ENCODE results near the gene PI4KA.
A peak's percentile ranks its signal among the peaks of the same experiment; 100 is the strongest.
"Not testable (repeated sequence)": the region's sequence is repeated elsewhere in the genome, so short reads cannot be mapped to it uniquely, and the experiment has no call there.

The PI4KA gene

GRCh38 chr22:20858615-20859416, at the start of gene PI4KA, which contains the start of gene SNAP29:
Gene PI4KA (minus strand): TSS chr22:20858811. CDS start chr22:20858725, 86 bp downstream.
Gene SNAP29 (plus strand): TSS chr22:20859007. CDS start chr22:20859111, 104 bp downstream.
- peak; percentile 97 for DNase-seq

DNA sequence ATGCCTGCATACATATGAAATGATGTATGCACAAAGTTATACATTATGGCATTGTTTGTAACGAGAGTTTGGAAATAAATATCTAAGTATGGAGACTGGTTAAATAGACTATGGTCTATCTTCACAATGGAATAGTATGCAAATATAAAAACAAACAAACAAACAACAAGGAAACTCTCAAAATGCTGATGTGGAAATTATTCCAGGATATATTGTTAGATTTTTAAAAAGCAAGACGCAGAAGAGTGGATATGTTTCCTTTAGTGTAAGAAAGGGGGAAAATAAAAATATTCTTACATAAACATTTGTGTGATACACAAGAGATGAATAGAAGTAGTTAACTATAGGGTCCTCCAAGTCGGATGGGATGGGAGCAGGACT, 47.8 kb upstream of the PI4KA start:
- no peak for DNase-seq

- DNase-seq: peak; percentile 56
Measured at GRCh38 chr22:20905415-20906386, 47.1 kb upstream of the PI4KA start.

DNA sequence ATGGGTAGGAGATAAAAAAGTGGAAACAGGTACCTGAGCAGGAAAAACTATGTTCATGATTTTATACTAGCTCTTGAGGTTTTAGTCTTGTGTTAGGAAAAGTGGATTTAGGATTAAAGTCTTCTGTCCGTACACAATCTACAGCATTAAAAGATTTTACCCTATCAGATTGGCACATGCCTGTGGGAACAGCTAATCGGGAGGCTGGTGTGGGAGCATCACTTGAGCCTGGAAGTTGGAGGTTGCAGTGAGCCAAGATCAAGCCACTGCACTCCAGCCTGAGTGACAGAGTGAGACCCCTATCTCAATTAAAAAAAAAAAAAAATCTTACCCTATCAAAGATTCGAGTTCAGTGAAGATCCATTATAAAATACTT, 46.4 kb upstream of the PI4KA start:
- peak; percentile 21 for DNase-seq

- DNase-seq: no peak
Measured at GRCh38 chr22:20904008-20904979, 45.7 kb upstream of the PI4KA start.

- no peak for DNase-seq
Measured at GRCh38 chr22:20903093-20903492, 44.5 kb upstream of the PI4KA start.

GRCh38 chr22:20901093-20902033, 42.8 kb upstream of the PI4KA start:
- not testable (repeated sequence) for DNase-seq

- no peak for DNase-seq
Measured at GRCh38 chr22:20899827-20900423, 41.3 kb upstream of the PI4KA start.

GRCh38 chr22:20897737-20898136, 39.1 kb upstream of the PI4KA start:
- not testable (repeated sequence) for DNase-seq

DNA sequence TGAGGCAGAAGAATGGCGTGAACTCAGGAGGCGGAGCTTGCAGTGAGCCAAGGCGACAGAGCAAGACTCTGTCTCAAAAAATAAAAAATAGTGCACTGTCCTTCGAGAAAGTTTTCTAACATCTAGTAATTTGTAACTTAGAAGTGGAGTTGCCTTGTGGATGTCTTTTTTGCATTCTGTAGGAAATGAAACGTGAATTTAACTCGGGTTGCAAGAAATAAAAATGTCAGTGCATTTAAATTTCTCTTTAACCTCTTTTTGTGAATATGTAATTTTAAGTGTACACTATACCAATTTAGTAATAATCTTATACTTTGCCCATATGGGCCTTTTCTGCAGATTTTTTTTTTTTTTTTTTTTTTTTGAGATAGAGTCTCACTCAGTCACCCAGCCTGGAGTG, 32.4 kb upstream of the PI4KA start:
- DNase-seq: no peak

DNA sequence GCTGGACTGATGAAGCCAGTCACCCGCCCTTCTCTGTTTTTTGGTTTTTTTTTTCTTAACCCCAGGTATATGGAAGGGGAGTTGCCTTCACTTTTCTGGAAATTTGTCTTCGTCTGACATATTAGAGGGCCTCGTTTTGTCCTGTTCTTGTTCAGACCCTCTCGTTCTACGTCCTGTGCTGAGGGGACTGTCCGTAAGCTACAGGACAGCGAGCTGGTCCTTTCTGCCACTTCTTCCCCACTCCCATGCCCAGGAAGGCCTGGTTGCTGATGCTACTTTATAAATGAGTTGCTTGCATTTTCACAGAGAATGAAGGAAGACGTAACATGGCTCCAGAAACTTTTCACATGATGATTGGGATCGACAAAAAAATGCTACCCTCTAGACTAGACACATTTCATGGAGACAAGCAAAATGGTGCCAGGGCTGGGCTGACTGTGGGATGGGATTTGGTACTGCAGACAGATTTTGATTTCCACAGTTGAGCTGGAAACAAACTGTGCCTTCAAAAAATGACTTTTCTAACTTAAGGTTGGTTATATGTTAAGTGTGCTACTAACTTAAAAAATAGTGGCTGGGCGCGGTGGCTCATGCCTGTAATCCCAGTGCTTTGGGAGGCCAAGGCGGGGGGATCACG, 31.4 kb upstream of the PI4KA start:
- DNase-seq: no peak

DNA sequence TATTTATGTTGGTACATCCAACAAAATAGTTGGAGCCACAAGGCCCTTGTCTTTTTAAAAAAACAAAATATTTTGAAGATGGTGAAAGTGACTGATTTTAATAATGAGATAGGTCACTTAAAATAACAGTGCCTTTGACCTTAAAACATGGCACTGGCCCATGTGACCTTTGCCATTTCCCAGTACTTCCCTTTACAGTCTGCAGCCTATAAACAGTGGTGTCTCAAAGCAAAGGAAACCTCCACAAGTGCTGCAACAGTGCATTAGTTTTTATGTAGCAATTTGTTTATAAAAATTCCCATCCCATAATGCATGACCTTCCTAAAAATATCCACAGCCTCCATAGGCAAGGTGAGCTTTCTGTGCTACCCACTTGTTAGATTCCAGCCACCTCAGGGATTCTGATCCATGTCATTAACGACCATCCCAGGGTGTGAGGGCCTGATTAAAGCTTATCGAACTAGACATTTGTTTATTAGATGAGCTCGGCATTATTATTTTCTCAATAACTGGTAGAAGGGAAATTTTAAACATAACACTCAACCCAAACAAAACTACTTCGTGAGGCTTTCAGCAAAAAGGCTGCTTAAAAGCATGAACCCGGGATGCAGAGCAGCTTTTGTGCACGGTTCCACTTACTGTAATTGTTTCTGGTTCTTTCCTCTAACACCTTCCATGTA, 30.6 kb upstream of the PI4KA start:
- DNase-seq: no peak

GRCh38 chr22:20887375-20887774, 28.8 kb upstream of the PI4KA start:
- DNase-seq: no peak

- DNase-seq: peak; percentile 50
Measured at GRCh38 chr22:20885557-20886323, 27.1 kb upstream of the PI4KA start.

- no peak for DNase-seq
Measured at GRCh38 chr22:20885017-20885556, 26.5 kb upstream of the PI4KA start.

GRCh38 chr22:20884454-20884853, 25.8 kb upstream of the PI4KA start:
- no peak for DNase-seq

GRCh38 chr22:20882855-20883254, 24.2 kb upstream of the PI4KA start:
- no peak for DNase-seq
